HEK293 (cell line): ENCODE data around the gene PLA2G4C.

Source experiments
- CTCF ChIA-PET: fragments of 350-600 bp; formaldehyde crosslinking; extraction: SDS; loops from one replicate; lab custom pipeline; 2021; ENCODE audit warnings: antibody characterized with exemption; lab: Yijun Ruan, JAX
- POLR2A ChIA-PET: fragments of 300-600 bp; formaldehyde crosslinking; extraction: SDS; loops from one replicate; lab custom pipeline; 2020; ENCODE audit warnings: antibody characterized with exemption, inconsistent platforms; lab: Yijun Ruan, JAX
- H3K27ac ChIP-seq: fragments of 200-500 bp; sonication (Bioruptor generic); 2 replicates; pipeline ENCODE4 v1.5.1; 2014; ENCODE audit warnings: low read depth, low read length, control low read depth, inconsistent platforms; ENCODE audit errors: extremely low read depth
- H3K36me3 ChIP-seq, 2 experiments: fragments of 200-500 bp in 1 of 2; sonication (Bioruptor generic) in 1 of 2; 1 replicate in 1 of 2; 2 replicates in 1 of 2; pipeline ENCODE4 v1.5.1; 2014 to 2017; ENCODE audit warnings: inconsistent platforms in 2 of 2, low read length in 2 of 2; ENCODE audit not compliant: control insufficient read depth in 2 of 2, insufficient read depth in 1 of 2
- H3K4me1 ChIP-seq: fragments of 200-500 bp; sonication (Bioruptor generic); 2 replicates; pipeline ENCODE4 v1.5.1; 2014; ENCODE audit warnings: mild to moderate bottlenecking, low read length, inconsistent platforms; ENCODE audit not compliant: control insufficient read depth, insufficient read depth
- H3K4me3 ChIP-seq: 2 replicates; pipeline ENCODE4 v1.5.1; 2011; ENCODE audit warnings: low read depth, mild to moderate bottlenecking, control low read depth, low read length, moderate library complexity
- H3K9me3 ChIP-seq: fragments of 200-500 bp; sonication (Bioruptor generic); 2 replicates; pipeline ENCODE4 v1.5.1; 2014; ENCODE audit warnings: low read depth, low read length, inconsistent platforms; ENCODE audit not compliant: control insufficient read depth, insufficient read depth
- EGR2 ChIP-seq: fragments of 450-650 bp; formaldehyde crosslinking; IDR thresholded peaks from 2 replicates; pipeline ENCODE4 v1.5.1; 2016; ENCODE audit warnings: low read depth, missing biosample characterization, missing genetic modification characterization
- KLF7 ChIP-seq: fragments of 450-650 bp; formaldehyde crosslinking; IDR thresholded peaks from 2 replicates; pipeline ENCODE4 v1.5.1; 2016; ENCODE audit warnings: missing biosample characterization, missing genetic modification characterization, borderline replicate concordance
- KLF9 ChIP-seq: fragments of 450-650 bp; formaldehyde crosslinking; IDR thresholded peaks from 2 replicates; pipeline ENCODE4 v1.5.1; 2016; ENCODE audit warnings: missing biosample characterization, missing genetic modification characterization, low read depth
- OVOL3 ChIP-seq: fragments of 450-650 bp; formaldehyde crosslinking; IDR thresholded peaks from 2 replicates; pipeline ENCODE4 v1.5.1; 2016; ENCODE audit warnings: missing biosample characterization, missing genetic modification characterization
- WT1 ChIP-seq: fragments of 450-650 bp; formaldehyde crosslinking; IDR thresholded peaks from 2 replicates; pipeline ENCODE4 v1.5.1; 2016; ENCODE audit warnings: missing biosample characterization, missing genetic modification characterization
- ZFP37 ChIP-seq: fragments of 450-650 bp; formaldehyde crosslinking; IDR thresholded peaks from 2 replicates; pipeline ENCODE4 v1.5.1; 2016; ENCODE audit warnings: missing biosample characterization, missing genetic modification characterization
- ZFP69B ChIP-seq: fragments of 450-650 bp; formaldehyde crosslinking; IDR thresholded peaks from 2 replicates; pipeline ENCODE4 v1.5.1; 2016; ENCODE audit warnings: missing biosample characterization, missing genetic modification characterization
- ZNF138 ChIP-seq: fragments of 450-650 bp; formaldehyde crosslinking; IDR thresholded peaks from 2 replicates; pipeline ENCODE4 v1.5.1; 2016; ENCODE audit warnings: missing biosample characterization, missing genetic modification characterization, borderline replicate concordance
- ZNF155 ChIP-seq: fragments of 450-650 bp; formaldehyde crosslinking; IDR thresholded peaks from 2 replicates; pipeline ENCODE4 v1.5.1; 2016; ENCODE audit warnings: missing biosample characterization, missing genetic modification characterization
- ZNF157 ChIP-seq: fragments of 450-650 bp; formaldehyde crosslinking; IDR thresholded peaks from 2 replicates; pipeline ENCODE4 v1.5.1; 2016; ENCODE audit warnings: missing biosample characterization, missing genetic modification characterization
- ZNF16 ChIP-seq: fragments of 450-650 bp; formaldehyde crosslinking; IDR thresholded peaks from 2 replicates; pipeline ENCODE4 v1.5.1; 2016; ENCODE audit warnings: low read depth, missing biosample characterization, missing genetic modification characterization
- ZNF266 ChIP-seq: fragments of 450-650 bp; formaldehyde crosslinking; IDR thresholded peaks from 2 replicates; pipeline ENCODE4 v1.5.1; 2016; ENCODE audit warnings: missing biosample characterization, missing genetic modification characterization, low read depth
- ZNF335 ChIP-seq: fragments of 450-650 bp; formaldehyde crosslinking; conservative IDR thresholded peaks from 2 replicates; pipeline ENCODE4 v1.5.1; 2016; ENCODE audit warnings: missing biosample characterization, missing genetic modification characterization
- ZNF416 ChIP-seq: fragments of 450-650 bp; formaldehyde crosslinking; IDR thresholded peaks from 2 replicates; pipeline ENCODE4 v1.5.1; 2016; ENCODE audit warnings: missing biosample characterization, missing genetic modification characterization
- ZNF585B ChIP-seq: fragments of 450-650 bp; formaldehyde crosslinking; IDR thresholded peaks from 2 replicates; pipeline ENCODE4 v1.5.1; 2016; ENCODE audit warnings: missing biosample characterization, missing genetic modification characterization
- ZNF692 ChIP-seq: fragments of 450-650 bp; formaldehyde crosslinking; IDR thresholded peaks from 2 replicates; pipeline ENCODE4 v1.5.1; 2016; ENCODE audit warnings: missing biosample characterization, missing genetic modification characterization
- ZNF704 ChIP-seq: fragments of 450-650 bp; formaldehyde crosslinking; IDR thresholded peaks from 2 replicates; pipeline ENCODE4 v1.5.1; 2016; ENCODE audit warnings: missing biosample characterization, missing genetic modification characterization
- ZNF707 ChIP-seq: fragments of 450-650 bp; formaldehyde crosslinking; IDR thresholded peaks from 2 replicates; pipeline ENCODE4 v1.5.1; 2016; ENCODE audit warnings: missing biosample characterization, missing genetic modification characterization
- ZNF776 ChIP-seq: fragments of 450-650 bp; formaldehyde crosslinking; IDR thresholded peaks from 2 replicates; pipeline ENCODE4 v1.5.0; 2017; ENCODE audit warnings: missing biosample characterization, missing genetic modification characterization, borderline replicate concordance
- ZSCAN30 ChIP-seq: fragments of 450-650 bp; IDR thresholded peaks from 2 replicates; pipeline ENCODE4 v1.5.1; 2018; ENCODE audit warnings: missing biosample characterization, mild to moderate bottlenecking, missing genetic modification characterization, moderate library complexity
- ZXDB ChIP-seq: fragments of 450-650 bp; formaldehyde crosslinking; IDR thresholded peaks from 2 replicates; pipeline ENCODE4 v1.5.1; 2016; ENCODE audit warnings: missing biosample characterization, missing genetic modification characterization
- TF ChIP-seq, protein P1 (sequence below): fragments of 450-650 bp; formaldehyde crosslinking; IDR thresholded peaks from 2 replicates; pipeline ENCODE4 v1.5.1; 2017; ENCODE audit warnings: missing biosample characterization, missing genetic modification characterization
- TF ChIP-seq, protein P2 (sequence below): fragments of 450-650 bp; formaldehyde crosslinking; IDR thresholded peaks from 2 replicates; pipeline ENCODE4; 2016; ENCODE audit warnings: missing biosample characterization, missing genetic modification characterization

PLA2G4C gene

GRCh38 chr19:48102870-48103751 lies 7.5 kb downstream of the PLA2G4C start (continued):
- TF ChIP-seq, protein P1, sequence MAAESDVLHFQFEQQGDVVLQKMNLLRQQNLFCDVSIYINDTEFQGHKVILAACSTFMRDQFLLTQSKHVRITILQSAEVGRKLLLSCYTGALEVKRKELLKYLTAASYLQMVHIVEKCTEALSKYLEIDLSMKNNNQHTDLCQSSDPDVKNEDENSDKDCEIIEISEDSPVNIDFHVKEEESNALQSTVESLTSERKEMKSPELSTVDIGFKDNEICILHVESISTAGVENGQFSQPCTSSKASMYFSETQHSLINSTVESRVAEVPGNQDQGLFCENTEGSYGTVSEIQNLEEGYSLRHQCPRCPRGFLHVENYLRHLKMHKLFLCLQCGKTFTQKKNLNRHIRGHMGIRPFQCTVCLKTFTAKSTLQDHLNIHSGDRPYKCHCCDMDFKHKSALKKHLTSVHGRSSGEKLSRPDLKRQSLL (tag by site-specific recombination): no peak
- TF ChIP-seq, protein P2, sequence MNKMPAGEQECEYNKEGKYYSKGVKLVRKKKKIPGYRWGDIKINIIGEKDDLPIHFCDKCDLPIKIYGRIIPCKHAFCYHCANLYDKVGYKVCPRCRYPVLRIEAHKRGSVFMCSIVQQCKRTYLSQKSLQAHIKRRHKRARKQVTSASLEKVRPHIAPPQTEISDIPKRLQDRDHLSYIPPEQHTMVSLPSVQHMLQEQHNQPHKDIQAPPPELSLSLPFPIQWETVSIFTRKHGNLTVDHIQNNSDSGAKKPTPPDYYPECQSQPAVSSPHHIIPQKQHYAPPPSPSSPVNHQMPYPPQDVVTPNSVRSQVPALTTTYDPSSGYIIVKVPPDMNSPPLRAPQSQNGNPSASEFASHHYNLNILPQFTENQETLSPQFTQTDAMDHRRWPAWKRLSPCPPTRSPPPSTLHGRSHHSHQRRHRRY (tag by site-specific recombination): no peak
- TF ChIP-seq KLF7: no peak
- no peak for TF ChIP-seq ZNF416

DNA sequence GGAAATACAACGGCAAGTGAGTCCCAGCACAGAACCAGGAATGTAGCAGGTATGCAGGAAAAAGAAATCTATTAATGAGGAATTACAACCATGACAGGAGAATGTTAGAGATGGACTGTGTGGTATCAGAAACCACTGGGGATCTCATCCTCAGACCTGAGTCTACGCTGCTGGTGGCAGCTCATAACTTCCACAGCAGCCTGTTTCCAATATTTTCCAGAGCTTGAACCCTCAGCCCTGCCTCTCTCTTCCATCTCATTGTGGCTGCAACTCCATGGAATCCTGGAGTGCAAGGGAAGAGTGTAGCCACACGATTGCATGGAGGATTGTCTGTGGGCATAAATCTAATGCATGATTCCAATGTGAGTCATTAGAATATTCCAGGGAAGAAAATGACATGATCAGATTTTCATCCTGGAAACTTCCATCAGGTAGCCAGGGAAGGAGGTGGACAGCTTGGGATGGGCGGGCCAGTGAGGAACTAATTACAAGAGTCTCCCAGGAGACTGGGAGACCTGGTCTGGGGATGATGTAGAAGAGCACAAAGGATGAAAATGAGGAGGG lies 14.9 kb downstream of the PLA2G4C start:
- no peak overlapping the region for H3K4me3 ChIP-seq
- H3K36me3 ChIP-seq: no peaks in the 10 kb centered on the region
- no peaks in the 10 kb centered on the region for H3K9me3 ChIP-seq
- CTCF ChIA-PET: interaction anchor here (0.9 to 3.3 kb wide), 4 partner anchors 9 to 132 kb away, joined by 3 to 11 read pairs (median 6); no protein-coding TSS in a partner anchor
- POLR2A ChIA-PET: no interaction called here
- no peak overlapping the region for H3K27ac ChIP-seq
- H3K4me1 ChIP-seq: no peaks in the 10 kb centered on the region
- TF ChIP-seq ZNF335 (no peak), ZNF707 (tag by site-specific recombination) (no peak), ZXDB (tag by site-specific recombination) (no peak), ZNF776 (tag by site-specific recombination) (no peak), ZNF692 (tag by site-specific recombination) (no peak), ZSCAN30 (tag by site-specific recombination) (no peak), ZNF16 (tag by site-specific recombination) (no peak), ZNF157 (tag by site-specific recombination) (no peak), ZFP69B (tag by site-specific recombination) (no peak), ZNF266 (no peak), ZFP37 (tag by site-specific recombination) (no peak), ZNF155 (tag by site-specific recombination) (no peak), OVOL3 (tag by site-specific recombination) (no peak), KLF9 (tag by site-specific recombination) (no peak), ZNF585B (no peak), WT1 (no peak), EGR2 (tag by site-specific recombination) (no peak), ZNF704 (tag by site-specific recombination) (no peak), ZNF138 (tag by site-specific recombination) (no peak)
- TF ChIP-seq, protein P1 (tag by site-specific recombination): no peak
